Endothelial cell of coronary artery (primary cell): ENCODE results near the gene ZNF221. TPM values are rescaled to one million over a fixed set of nuclear protein-coding genes. Genes with fewer than 3 reads are reported as not detected.

Experiments
- total RNA-seq: library from RNA; depleted of rRNA; stranded (reverse); fragments of >200 nt; gene quantifications from 2 replicates; pipeline ENCODE4 v1.2.3, GENCODE V29; 2014

The ZNF221 gene
- total RNA-seq, result 4.4 and 7.7 TPM in 2 replicates

DNA sequence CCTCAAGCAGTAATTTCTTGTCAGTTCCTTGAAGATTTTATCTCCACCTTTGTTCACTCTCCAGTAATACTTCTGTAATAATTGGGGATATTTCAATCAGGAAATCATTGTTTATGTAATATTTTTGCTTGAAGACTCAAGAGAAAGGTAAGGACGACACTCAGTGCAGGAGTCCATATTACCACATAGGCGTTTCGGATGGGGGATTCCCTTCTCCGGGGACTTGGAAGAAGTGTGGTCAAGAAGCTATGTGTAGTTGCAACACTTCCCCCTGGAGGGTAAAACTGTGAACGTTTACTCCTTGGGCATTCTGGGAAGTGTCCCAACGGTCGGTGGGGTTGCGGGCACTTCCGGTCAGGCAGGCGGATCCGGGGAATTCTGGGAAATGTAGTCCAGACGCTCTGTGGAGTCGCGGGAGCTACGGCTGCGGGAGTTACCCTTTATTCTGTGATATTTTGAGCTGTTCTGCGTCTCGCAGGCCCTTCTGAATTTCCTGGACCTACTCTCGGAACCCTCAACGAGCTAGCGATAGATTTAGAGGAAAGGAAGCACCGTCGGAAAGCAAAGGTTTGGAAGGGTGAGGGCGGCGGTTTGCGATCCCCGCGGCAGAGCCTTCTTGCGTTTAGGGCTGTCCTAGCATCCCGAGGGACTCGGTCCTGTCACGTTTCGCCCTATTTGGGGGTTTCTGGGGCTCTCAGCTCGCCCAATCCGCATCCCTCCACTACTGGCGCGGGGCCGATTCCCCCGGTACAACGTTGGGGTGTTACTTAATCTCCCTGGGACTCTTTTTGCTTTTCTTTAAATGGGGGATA lies at the start of gene ZNF221:
Gene ZNF221, plus strand, starts transcription at position 395 of the 812 bp plus-strand sequence. CDS start 11,499 bp downstream, outside the sequence.

DNA sequence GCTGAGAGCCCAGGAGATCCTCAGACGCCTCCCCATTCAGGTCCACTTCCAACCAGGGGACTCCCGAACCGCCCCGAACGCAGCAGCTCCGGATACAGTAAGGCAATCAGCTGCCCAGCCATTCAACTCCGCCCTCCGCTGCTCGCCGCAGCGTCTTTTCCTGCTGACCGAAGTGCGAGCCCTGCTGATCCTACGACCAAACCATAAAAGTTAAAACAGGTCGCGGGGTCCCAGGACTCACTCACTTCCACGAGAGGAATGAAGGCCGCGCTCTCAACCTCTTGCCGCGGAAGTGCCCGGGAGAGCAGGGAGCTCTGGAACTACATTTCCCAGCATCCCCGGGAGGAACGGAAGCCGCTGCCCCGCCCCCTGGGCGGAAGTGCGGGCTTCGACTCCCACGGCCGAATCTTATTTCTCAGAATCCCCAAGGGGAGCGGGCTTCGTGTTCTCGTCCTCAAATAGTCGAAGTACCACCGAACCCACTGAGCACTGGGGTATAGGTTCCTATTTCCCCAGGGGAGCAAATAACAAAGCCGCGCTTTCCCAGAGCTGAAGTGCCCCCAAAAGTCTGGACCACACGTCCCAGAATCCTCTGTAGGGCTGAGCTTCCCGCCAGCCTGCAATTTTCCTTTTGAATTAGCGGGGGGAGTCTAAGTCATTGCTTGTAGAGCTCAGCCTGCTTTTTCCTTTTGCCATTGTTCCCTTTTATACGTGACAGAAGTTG lies 15.9 kb upstream of the ZNF221 start, which contains the start of gene ZNF45:
Gene ZNF45, minus strand, starts transcription at position 298 of the 724 bp plus-strand sequence. CDS start 13,097 bp downstream, outside the sequence.

DNA sequence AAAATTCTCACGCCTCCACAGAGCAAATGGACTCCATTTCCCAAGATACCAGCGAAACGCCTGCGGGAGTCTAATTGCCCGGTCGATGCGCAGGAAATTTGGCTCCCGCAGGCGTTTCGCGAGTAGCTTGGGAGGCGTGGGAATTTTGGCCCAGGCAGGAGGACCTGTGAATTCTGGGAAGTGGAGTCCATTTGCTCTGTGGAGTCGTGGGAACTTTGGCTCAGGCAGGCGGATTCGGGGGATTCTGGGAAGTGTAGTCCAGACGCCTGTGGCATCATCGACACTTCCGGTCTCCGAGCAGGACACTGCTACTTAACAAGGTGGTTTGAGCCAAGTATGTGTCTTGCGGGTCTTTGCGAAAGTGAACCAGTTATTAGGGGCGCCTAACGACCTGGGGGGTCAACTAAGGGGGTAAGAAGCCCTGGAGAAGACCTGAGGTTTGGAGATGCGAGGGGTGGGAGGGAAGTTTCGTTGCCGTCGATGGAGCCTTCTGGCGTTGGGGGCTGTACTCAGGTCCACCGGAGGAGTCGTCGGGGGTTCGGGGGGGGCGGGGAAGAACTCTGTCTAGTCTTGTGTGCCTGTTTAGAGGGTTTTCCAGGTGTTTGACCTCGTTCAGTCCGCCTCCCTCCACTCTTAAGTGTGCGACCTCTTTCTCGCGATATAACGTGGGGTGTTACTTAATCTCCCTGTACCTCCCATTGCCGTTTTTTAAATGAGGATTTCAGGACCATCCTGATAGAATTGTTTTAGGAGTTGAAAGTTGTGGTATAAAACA lies 33.1 kb downstream of the ZNF221 start, which contains the start of gene ZNF155:
Gene ZNF155, plus strand, starts transcription at position 277 of the 775 bp plus-strand sequence. CDS start 4,356 bp downstream, outside the sequence.

DNA sequence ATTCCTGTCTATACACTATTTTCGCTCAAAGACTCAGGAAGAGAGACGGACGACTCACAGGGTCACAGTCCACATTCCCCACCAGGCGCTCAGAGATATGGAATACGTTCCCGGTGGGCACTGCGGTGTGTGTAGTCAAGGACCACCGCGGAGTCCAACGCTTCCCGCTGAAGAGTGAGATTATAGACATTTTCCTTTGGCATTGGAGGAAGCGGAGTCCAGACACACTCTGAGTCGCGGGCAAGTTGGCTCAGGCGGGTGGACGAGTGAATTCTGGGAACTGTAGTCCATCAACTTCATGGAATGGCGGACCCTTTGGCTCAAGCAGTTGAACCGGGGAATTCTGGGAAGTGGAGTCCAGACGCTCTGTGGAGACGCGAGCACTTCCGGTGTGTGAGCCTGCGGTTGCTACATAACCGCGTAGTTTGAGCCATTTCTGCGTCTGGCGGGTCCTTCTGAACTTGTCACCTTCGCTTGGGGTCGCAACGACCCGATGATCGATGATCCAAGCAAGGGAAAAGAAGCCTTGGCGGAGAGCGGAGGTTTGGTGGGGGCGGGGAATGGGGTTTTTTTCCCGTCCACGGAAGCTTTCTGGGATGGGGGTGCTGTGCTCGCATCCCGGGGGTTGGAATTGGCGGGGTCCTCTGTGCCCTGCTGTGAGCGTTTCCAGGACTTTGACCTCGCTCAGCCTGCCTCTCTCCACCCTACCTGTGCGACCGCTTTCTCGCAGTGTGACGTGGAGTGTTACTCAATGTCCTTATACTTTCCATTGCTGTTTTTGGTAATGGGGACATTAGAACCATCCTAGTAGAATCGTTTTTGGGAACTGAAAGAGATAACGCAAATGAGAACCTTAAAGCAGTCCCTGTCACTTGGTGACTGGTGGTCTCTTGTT lies 51.8 kb downstream of the ZNF221 start, which contains the start of gene ZNF230:
Gene ZNF230, plus strand, starts transcription at position 392 of the 895 bp plus-strand sequence. CDS start 4,122 bp downstream, outside the sequence.

Other genes starting within 250 kb of the ZNF221 start
- not detected in 2 replicates for gene IRGC, start 235.2 kb upstream of the ZNF221 start, total RNA-seq
- 5.5 and 9.3 TPM in 2 replicates for gene SMG9, start 196.3 kb upstream of the ZNF221 start, total RNA-seq
- 0.90 and 4.1 TPM in 2 replicates for gene KCNN4, start 170.3 kb upstream of the ZNF221 start, total RNA-seq
- 0.36 and 0.56 TPM in 2 replicates for gene LYPD5, start 148.8 kb upstream of the ZNF221 start, total RNA-seq
- gene ZNF283, start 123.9 kb upstream of the ZNF221 start, total RNA-seq, result 8.4 and 11.0 TPM in 2 replicates
- 0.72 and 2.5 TPM in 2 replicates for gene ZNF404, start 67.3 kb upstream of the ZNF221 start, total RNA-seq
- 15.7 and 15.8 TPM in 2 replicates for gene ZNF45, start 15.9 kb upstream of the ZNF221 start, total RNA-seq
- 5.0 and 8.5 TPM in 2 replicates for gene ZNF155, start 33.0 kb downstream of the ZNF221 start, total RNA-seq
- gene ZNF230, start 51.7 kb downstream of the ZNF221 start, total RNA-seq, result 2.7 and 3.4 TPM in 2 replicates
- 4.2 and 5.6 TPM in 2 replicates for gene ZNF222, start 74.2 kb downstream of the ZNF221 start, total RNA-seq
- 3.7 and 5.2 TPM in 2 replicates for gene ZNF223, start 100.8 kb downstream of the ZNF221 start, total RNA-seq
- gene ZNF284, start 120.9 kb downstream of the ZNF221 start, total RNA-seq, result 2.2 and 4.0 TPM in 2 replicates
- gene ZNF224, start 143.1 kb downstream of the ZNF221 start, total RNA-seq, result 22.9 and 29.6 TPM in 2 replicates
- gene ZNF225, start 162.2 kb downstream of the ZNF221 start, total RNA-seq, result 5.6 and 6.4 TPM in 2 replicates
- 7.4 and 9.8 TPM in 2 replicates for gene ZNF234, start 190.3 kb downstream of the ZNF221 start, total RNA-seq
- gene ZNF226, start 213.9 kb downstream of the ZNF221 start, total RNA-seq, result 12.0 and 14.3 TPM in 2 replicates